Effector CD8-positive, alpha-beta T cell (primary cell): ENCODE data around the gene IDI1.
A peak's percentile ranks its signal among the peaks of the same experiment; 100 is the strongest.
"Not testable (repeated sequence)": the region's sequence is repeated elsewhere in the genome, so short reads cannot be mapped to it uniquely, and the experiment has no call there.

Experiments
- DNase-seq: peaks from one replicate; lab custom pipeline; 2025; lab: John Stamatoyannopoulos, UW

Gene IDI1

GRCh38 chr10:1063232-1063865 lies 14.4 kb upstream of the IDI1 start:
- no peak for DNase-seq

GRCh38 chr10:1061930-1062774 lies 13.2 kb upstream of the IDI1 start:
- DNase-seq, result no peak

- DNase-seq, result no peak
Observed at GRCh38 chr10:1059902-1060301, 11.0 kb upstream of the IDI1 start.

- no peak for DNase-seq
Observed at GRCh38 chr10:1058017-1058416, 9.1 kb upstream of the IDI1 start.

- DNase-seq, result no peak
Observed at GRCh38 chr10:1057106-1057657, 8.3 kb upstream of the IDI1 start.

- peak; percentile 79 for DNase-seq
Observed at GRCh38 chr10:1056326-1057105, 7.6 kb upstream of the IDI1 start, which contains the start of gene WDR37. TSS of gene WDR37 (plus strand) at chr10:1056385. CDS start at chr10:1072156, 15,771 bp downstream.

GRCh38 chr10:1054684-1055083 lies 5.8 kb upstream of the IDI1 start:
- no peak for DNase-seq

- peak; percentile 10 for DNase-seq
Observed at GRCh38 chr10:1050554-1050953, 1.6 kb upstream of the IDI1 start.

- no peak for DNase-seq
Observed at GRCh38 chr10:1050145-1050544, 1.2 kb upstream of the IDI1 start.

GRCh38 chr10:1049425-1049958 lies 573 bp upstream of the IDI1 start:
- no peak for DNase-seq

GRCh38 chr10:1048349-1048731 lies 579 bp downstream of the IDI1 start:
- DNase-seq, result peak; percentile 58

GRCh38 chr10:1047937-1048336 lies 982 bp downstream of the IDI1 start:
- no peak for DNase-seq

- DNase-seq, result no peak
Observed at GRCh38 chr10:1045415-1045814, 3.5 kb downstream of the IDI1 start.

- DNase-seq, result no peak
Observed at GRCh38 chr10:1044964-1045363, 4.0 kb downstream of the IDI1 start.

- no peak for DNase-seq
Observed at GRCh38 chr10:1044146-1044545, 4.8 kb downstream of the IDI1 start.

- DNase-seq, result no peak
Observed at GRCh38 chr10:1043532-1043995, 5.4 kb downstream of the IDI1 start.

GRCh38 chr10:1041514-1041913 lies 7.4 kb downstream of the IDI1 start:
- DNase-seq, result no peak

GRCh38 chr10:1040133-1040532 lies 8.8 kb downstream of the IDI1 start:
- no peak for DNase-seq

GRCh38 chr10:1038769-1039168 lies 10.2 kb downstream of the IDI1 start:
- DNase-seq, result not testable (repeated sequence)

GRCh38 chr10:1037098-1037497 lies 11.8 kb downstream of the IDI1 start:
- DNase-seq, result no peak

GRCh38 chr10:1036341-1036791 lies 12.6 kb downstream of the IDI1 start:
- no peak for DNase-seq

- DNase-seq, result no peak
Observed at GRCh38 chr10:1035201-1035600, 13.7 kb downstream of the IDI1 start.
